GM12892 (cell line): ENCODE measurements around the gene SH3BP4.

Experiments used
- POLR2A ChIP-seq: IDR thresholded peaks from 2 replicates; pipeline ENCODE4 v1.6.1; 2011; ENCODE audit warnings: low read depth, low read length, control low read depth
- POLR2AphosphoS5 ChIP-seq: IDR thresholded peaks from 2 replicates; pipeline ENCODE4 v1.6.1; 2011; ENCODE audit warnings: low read depth, low read length, control low read depth
- TAF1 ChIP-seq: IDR thresholded peaks from 2 replicates; pipeline ENCODE4 v1.6.1; 2011; ENCODE audit warnings: low read depth, mild to moderate bottlenecking, control low read depth, low read length, borderline replicate concordance

GRCh38 chr2:235091983-235092382 lies 140.2 kb downstream of the SH3BP4 start:
- TF ChIP-seq POLR2AphosphoS5 (no peak), POLR2A (no peak), TAF1 (no peak)
